GM19324 (cell line): ENCODE data around the gene LRRC10B.

Source experiments
- ATAC-seq: cut with Tn5 transposase; IDR thresholded peaks from one replicate; pipeline ENCODE4 v1.9.1; 2021; ENCODE audit warnings: mild to moderate bottlenecking, moderate library complexity; ENCODE audit not compliant: unreplicated experiment, low FRiP score

The LRRC10B gene

GRCh38 chr11:61507012-61507768, 1.4 kb upstream of the LRRC10B start:
- no peak for ATAC-seq

GRCh38 chr11:61509043-61510029, 787 bp downstream of the LRRC10B start:
- no peak for ATAC-seq

DNA sequence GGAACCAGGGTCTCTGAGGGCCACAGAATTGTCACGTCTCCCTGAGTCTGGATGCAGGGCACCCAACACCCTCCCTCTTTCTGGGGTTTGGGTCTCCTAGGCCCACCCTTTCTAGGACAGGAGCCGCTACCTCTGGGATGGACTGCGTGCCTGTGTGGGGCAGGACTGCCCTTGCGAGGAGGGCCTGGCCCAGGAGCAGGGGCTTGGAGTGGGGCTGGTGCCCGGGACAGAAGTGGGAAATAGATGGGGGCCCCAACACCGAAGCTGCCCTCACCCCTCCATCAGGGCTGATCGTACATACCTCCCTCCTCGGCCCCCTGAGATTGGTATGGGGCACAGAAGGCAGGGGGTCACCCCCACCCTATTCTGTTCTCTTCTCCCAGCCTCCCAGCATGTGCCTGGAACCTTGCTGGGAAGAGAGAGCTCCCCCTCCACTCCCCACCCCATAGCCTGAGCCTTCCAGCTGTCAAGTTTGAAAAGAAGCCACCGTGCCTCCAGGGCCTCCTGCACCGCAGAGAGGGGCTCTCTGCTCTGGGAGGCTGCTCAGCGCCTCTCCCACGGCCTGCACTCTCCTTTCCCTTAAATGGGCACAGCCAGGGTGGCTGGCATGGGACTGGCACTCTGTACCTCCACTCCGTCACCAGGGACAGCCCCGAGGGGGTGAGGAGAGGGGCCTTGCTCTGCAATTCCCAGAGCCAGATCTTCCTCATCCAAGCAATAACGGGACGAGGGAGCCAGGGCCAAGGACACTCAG, 1.8 kb downstream of the LRRC10B start:
- ATAC-seq, result no peak

- ATAC-seq, result no peak
These were observed 2.4 kb downstream of the LRRC10B start for GRCh38 chr11:61510974-61511373.

GRCh38 chr11:61511383-61511782, 2.8 kb downstream of the LRRC10B start:
- no peak for ATAC-seq

DNA sequence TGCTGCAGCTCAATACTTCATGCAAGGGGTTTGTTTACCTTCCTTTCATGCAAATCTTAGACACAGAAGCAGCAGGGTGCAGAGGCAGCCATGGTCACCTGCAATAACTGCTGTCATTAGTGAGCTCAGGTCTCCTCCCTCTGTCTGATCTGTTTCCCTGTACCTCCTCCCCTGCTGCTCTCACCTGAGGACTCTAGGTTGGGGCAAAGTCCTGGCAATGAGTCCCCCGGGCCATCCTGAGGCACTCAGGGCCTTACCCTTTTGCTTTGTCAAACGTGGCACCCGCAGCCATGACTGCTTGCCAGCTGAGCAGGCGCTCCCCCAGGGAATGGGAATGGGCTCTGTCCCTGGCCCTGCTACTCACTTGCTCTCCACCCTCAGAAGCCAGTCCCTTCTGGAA, 3.9 kb downstream of the LRRC10B start:
- no peak for ATAC-seq

- ATAC-seq, result no peak
These were observed 4.7 kb downstream of the LRRC10B start for GRCh38 chr11:61513143-61513765.

- no peak for ATAC-seq
These were observed 5.7 kb downstream of the LRRC10B start for GRCh38 chr11:61514050-61514917.

DNA sequence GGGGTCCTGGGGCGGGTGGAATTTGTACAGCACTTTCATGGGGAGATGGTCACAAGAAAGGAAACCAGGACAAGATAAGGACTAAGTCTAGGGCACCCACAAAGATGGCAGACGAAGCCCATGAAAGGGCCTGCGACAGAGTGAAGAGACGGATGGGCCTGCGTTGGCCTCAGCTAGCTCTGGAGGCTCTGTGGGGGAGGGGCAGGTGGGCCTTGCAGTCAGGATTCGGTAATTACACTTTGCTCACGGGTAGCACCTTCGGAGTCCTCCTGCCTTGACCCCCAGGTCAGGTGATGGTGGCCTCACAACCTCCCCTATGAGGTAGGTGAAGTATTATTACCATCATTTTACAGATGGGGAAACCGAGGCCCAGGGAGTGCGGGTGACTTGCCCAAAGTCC, 7.1 kb downstream of the LRRC10B start:
- ATAC-seq, result no peak

DNA sequence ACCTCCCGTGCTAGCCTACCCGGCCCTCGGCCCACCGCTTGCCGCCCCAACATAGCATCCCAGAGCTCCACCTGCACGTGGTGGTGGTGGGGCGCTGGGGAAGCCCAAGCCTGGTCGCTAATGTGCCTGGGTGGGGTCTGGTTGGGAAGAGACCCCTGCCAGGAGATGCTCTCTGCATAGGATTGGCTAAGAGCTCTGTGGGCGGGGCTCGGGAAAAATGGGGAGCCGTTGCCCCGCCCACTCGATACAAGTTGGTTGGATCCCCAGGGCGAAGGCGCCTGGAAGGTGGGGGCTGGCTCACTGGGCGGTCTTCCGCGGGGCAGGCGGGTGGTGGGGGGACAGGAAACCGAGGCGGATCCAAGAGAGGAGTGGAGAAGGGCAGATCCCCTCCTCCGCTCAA, 7.6 kb downstream of the LRRC10B start:
- no peak for ATAC-seq

GRCh38 chr11:61516675-61517572, 8.4 kb downstream of the LRRC10B start:
- no peak for ATAC-seq

DNA sequence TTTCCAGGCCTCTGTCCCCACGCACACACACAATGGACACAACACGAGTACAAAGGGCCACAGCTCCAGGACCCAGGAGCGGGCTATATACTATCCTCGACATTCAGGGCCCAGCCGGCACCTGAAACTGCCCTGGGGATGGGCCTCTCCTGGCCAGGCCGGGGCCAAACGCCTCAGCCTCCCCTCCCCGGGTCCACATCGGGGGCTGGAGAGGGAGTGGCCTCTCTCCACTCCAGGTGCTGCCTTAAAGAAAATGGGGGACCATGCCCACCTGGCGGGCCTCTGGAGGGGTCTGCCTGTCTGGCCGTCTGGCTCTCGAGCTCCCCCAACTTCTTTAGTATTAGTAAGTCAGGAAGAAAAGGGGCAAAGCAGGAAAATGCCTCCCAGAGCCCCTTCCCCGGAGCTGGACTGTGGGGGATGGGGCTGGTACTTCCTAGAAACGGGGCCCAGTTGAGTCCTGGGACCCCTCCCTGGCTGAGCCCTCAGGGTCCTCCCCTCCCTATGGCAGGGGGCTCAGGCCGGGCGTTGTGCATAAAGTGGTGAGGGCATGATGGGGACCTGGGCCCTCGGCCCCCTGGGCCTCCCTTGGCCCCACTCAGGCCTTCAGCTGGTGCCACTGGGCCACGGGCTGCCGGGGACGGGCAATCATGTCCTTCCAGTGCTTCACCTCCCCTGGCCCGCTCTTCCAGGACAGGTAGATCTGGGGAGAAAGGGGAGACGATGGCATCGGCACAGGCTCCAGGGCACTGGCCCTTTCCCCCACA, 9.7 kb downstream of the LRRC10B start:
- ATAC-seq, result no peak

- ATAC-seq, result no peak
These were observed 14.3 kb downstream of the LRRC10B start for GRCh38 chr11:61522881-61523280.

DNA sequence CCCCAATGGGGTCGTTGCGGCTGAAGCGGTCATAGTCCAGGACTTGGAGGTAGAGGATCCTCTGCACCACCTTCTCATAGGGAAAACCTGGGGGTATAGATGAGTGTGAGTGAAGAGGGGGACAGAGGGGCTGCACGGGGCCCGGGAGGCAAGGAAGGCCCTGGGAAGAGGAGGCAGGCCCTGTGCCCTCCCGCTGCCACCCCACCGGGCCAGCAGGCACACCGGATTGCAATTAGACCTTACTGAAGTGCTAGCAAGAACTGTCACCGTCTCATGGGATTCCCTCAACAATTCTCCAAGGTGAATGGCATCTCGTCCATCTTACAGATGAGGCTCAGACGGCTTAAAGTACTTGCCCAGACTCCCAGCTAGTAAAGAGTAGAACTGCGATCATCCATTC, 15.9 kb downstream of the LRRC10B start:
- ATAC-seq, result no peak

DNA sequence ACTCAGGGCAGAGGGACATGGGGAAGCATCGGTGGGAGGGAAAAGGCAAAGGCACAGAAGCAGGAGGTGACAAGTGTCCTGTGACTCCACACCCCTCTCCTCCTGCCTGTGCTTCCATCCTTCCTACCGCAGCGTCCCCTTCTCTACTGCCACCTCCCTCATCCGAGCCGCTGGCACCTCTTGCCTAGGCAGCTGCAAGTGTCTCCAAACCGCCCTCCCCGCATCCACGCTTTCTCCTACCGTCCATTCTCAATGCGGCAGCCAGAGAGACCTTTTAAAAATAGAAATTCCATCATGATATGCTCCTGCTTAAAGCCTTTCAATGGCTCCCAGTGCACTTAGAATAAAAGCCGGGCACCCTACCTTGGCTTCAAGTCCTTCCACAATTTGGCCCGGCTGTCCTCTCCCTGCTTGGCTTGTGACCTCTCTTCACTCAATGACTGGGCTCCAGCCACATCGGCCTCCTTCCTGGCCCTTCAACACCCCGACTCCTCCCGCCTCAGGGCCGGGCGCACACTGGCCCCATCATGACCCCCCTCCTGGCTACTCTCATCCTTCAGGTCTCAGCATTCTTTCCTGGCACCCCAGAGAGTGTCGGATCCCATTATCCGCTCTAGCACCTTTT, 16.5 kb downstream of the LRRC10B start:
- ATAC-seq, result no peak

- no peak for ATAC-seq
These were observed 17.7 kb downstream of the LRRC10B start for GRCh38 chr11:61526229-61526628.
